ENCODE data around the gene HOGA1.
A peak's percentile ranks its signal among the peaks of the same experiment; 100 is the strongest.
"Not testable (repeated sequence)": the region's sequence is repeated elsewhere in the genome, so short reads cannot be mapped to it uniquely, and the experiment has no call there.

The HOGA1 gene

GRCh38 chr10:97612386-97612785, 28.2 kb downstream of the HOGA1 start:
- DNase-seq, result no peak

GRCh38 chr10:97618285-97618684, 34.1 kb downstream of the HOGA1 start:
- no peak for DNase-seq

- DNase-seq, result no peak
Observed at GRCh38 chr10:97618733-97619132, 34.5 kb downstream of the HOGA1 start.

- no peak for DNase-seq
Observed at GRCh38 chr10:97623277-97623676, 39.1 kb downstream of the HOGA1 start.

GRCh38 chr10:97627731-97628130, 43.5 kb downstream of the HOGA1 start:
- no peak for DNase-seq

- DNase-seq, result no peak
Observed at GRCh38 chr10:97628228-97628627, 44.0 kb downstream of the HOGA1 start.

GRCh38 chr10:97629289-97629688, 45.1 kb downstream of the HOGA1 start:
- no peak for DNase-seq

GRCh38 chr10:97631098-97631497, 46.9 kb downstream of the HOGA1 start:
- no peak for DNase-seq

GRCh38 chr10:97632949-97633884, 49.0 kb downstream of the HOGA1 start, which contains the start of gene MORN4:
Gene MORN4, minus strand, starts transcription at chr10:97633500. Its CDS starts 13,847 bp downstream, at chr10:97619653.
- peak; percentile 92 for DNase-seq

- DNase-seq, result peak; percentile 2
Observed at GRCh38 chr10:97633921-97634320, 49.7 kb downstream of the HOGA1 start.

- DNase-seq, result no peak
Observed at GRCh38 chr10:97635577-97635976, 51.4 kb downstream of the HOGA1 start.

- DNase-seq, result not testable (repeated sequence)
Observed at GRCh38 chr10:97639090-97639489, 54.9 kb downstream of the HOGA1 start.

GRCh38 chr10:97640174-97640867, 56.1 kb downstream of the HOGA1 start, which contains the start of gene PI4K2A:
Gene PI4K2A, plus strand, starts transcription at chr10:97640671. Its CDS starts 72 bp downstream, at chr10:97640743.
- DNase-seq, result peak; percentile 99

- DNase-seq, result peak; percentile 21
Observed at GRCh38 chr10:97640868-97641811, 57.0 kb downstream of the HOGA1 start.

GRCh38 chr10:97642471-97643159, 58.4 kb downstream of the HOGA1 start:
- DNase-seq, result not testable (repeated sequence)

GRCh38 chr10:97643441-97643985, 59.3 kb downstream of the HOGA1 start:
- DNase-seq, result no peak

GRCh38 chr10:97644936-97645335, 60.7 kb downstream of the HOGA1 start:
- DNase-seq, result no peak

- no peak for DNase-seq
Observed at GRCh38 chr10:97647556-97647955, 63.4 kb downstream of the HOGA1 start.

- peak; percentile 34 for DNase-seq
Observed at GRCh38 chr10:97648562-97649404, 64.6 kb downstream of the HOGA1 start.

- DNase-seq, result not testable (repeated sequence)
Observed at GRCh38 chr10:97649405-97649750, 65.2 kb downstream of the HOGA1 start.

GRCh38 chr10:97650726-97651125, 66.5 kb downstream of the HOGA1 start:
- no peak for DNase-seq

All from CD4-positive, alpha-beta T cell treated with Interleukin-6 for 4 hours (primary cell).